Keratinocyte (primary cell): ENCODE data around the gene ELF4. TPM values are rescaled to one million over a fixed set of nuclear protein-coding genes. Genes with fewer than 3 reads are reported as not detected.

Experiments used
- DNase-seq: peaks from one replicate; pipeline ENCODE4 v3.0.0-alpha.2; 2011; ENCODE audit warnings: low read depth, missing footprints, low spot score
- FAIRE-seq: peaks from 2 replicates; lab custom pipeline; 2011; peaks lifted over from hg19 to GRCh38; lab: Jason Lieb, UNC
- H2AFZ ChIP-seq: 2 replicates; pipeline ENCODE4 v1.6.0; 2012; ENCODE audit warnings: low read length, control low read depth, inconsistent platforms; ENCODE audit not compliant: control insufficient read depth
- H3K27ac ChIP-seq: 2 replicates; pipeline ENCODE4 v1.5.1; 2011; ENCODE audit warnings: low read length; ENCODE audit not compliant: control insufficient read depth, insufficient read depth
- H3K27me3 ChIP-seq: 3 replicates; pipeline ENCODE4 v1.6.0; 2011; ENCODE audit warnings: low read length; ENCODE audit not compliant: control insufficient read depth, insufficient read depth; ENCODE audit errors: extremely low read depth
- H3K36me3 ChIP-seq, 2 experiments: 2 replicates in 1 of 2; 3 replicates in 1 of 2; pipeline ENCODE4 v1.5.1; 2011; ENCODE audit warnings: low read length in 2 of 2, mild to moderate bottlenecking in 1 of 2; ENCODE audit not compliant: control insufficient read depth in 2 of 2, insufficient read depth in 2 of 2; ENCODE audit errors: extremely low read depth in 1 of 2
- H3K4me1 ChIP-seq: 3 replicates; pipeline ENCODE4 v1.5.1; 2011; ENCODE audit warnings: low read length; ENCODE audit not compliant: control insufficient read depth, insufficient read depth; ENCODE audit errors: extremely low read depth
- H3K4me2 ChIP-seq: 3 replicates; pipeline ENCODE4 v1.6.0; 2011; ENCODE audit warnings: low read depth, low read length; ENCODE audit not compliant: control insufficient read depth, insufficient read depth; ENCODE audit errors: extremely low read depth
- H3K4me3 ChIP-seq, 3 experiments: fragments of 200-600 bp in 1 of 3; sonication (generic) in 1 of 3; 2 replicates in 2 of 3; 3 replicates in 1 of 3; pipeline ENCODE4 v1.5.1; 2011 to 2016; ENCODE audit warnings: low read length in 3 of 3, mild to moderate bottlenecking in 3 of 3, control low read depth in 2 of 3, inconsistent platforms in 1 of 3, low read depth in 1 of 3, mixed read lengths in 1 of 3, mixed run types in 1 of 3, moderate library complexity in 1 of 3; ENCODE audit not compliant: control insufficient read depth in 2 of 3, insufficient read depth in 2 of 3; ENCODE audit errors: extremely low read depth in 1 of 3
- H3K79me2 ChIP-seq: 2 replicates; pipeline ENCODE4 v1.6.0; 2012; ENCODE audit warnings: low read length; ENCODE audit not compliant: control insufficient read depth, insufficient read depth
- H3K9ac ChIP-seq: 3 replicates; pipeline ENCODE4 v1.6.0; 2011; ENCODE audit warnings: low read length; ENCODE audit not compliant: control insufficient read depth, insufficient read depth; ENCODE audit errors: extremely low read depth
- H3K9me1 ChIP-seq: 3 replicates; pipeline ENCODE4 v1.6.0; 2011; ENCODE audit warnings: low read length; ENCODE audit not compliant: control insufficient read depth, insufficient read depth; ENCODE audit errors: extremely low read depth
- H3K9me3 ChIP-seq: 2 replicates; pipeline ENCODE4 v1.5.1; 2012; ENCODE audit warnings: low read depth, low read length; ENCODE audit not compliant: control insufficient read depth
- H4K20me1 ChIP-seq: 3 replicates; pipeline ENCODE4 v1.6.0; 2011; ENCODE audit warnings: low read length; ENCODE audit not compliant: control insufficient read depth, insufficient read depth; ENCODE audit errors: extremely low read depth
- CTCF ChIP-seq, 3 experiments: IDR thresholded peaks in 1 of 3; conservative IDR thresholded peaks in 1 of 3; optimal IDR thresholded peaks in 1 of 3; 2 replicates in 2 of 3; 3 replicates in 1 of 3; pipeline versions ENCODE3 to v1.5.1; 2011; ENCODE audit warnings: low read length in 3 of 3, mild to moderate bottlenecking in 3 of 3, moderate library complexity in 2 of 3, control low read depth in 1 of 3, inconsistent platforms in 1 of 3; ENCODE audit not compliant: insufficient read depth in 2 of 3; ENCODE audit errors: extremely low read depth in 1 of 3
- EZH2 ChIP-seq: IDR thresholded peaks from one replicate; pipeline ENCODE4 v1.6.1; 2012; ENCODE audit warnings: inconsistent platforms, mild to moderate bottlenecking, low read length, moderate library complexity
- dilution Hi-C: fragments of 300-500 bp; cut with MboI; formaldehyde crosslinking; loops from one replicate; pipeline ENCODE4 v1.7.0; 2020; ENCODE audit warnings: low sequenced_read_pairs; ENCODE audit not compliant: extremely low pct_ligation_motif_present
- polyA plus RNA-seq, 5 experiments: library from polyadenylated mRNA; depleted of rRNA in 3 of 5; stranded (reverse) in 3 of 5; stranded (forward) in 1 of 5; unstranded in 1 of 5; fragments of >200 nt; gene quantifications; 1 replicate in 1 of 5; 2 replicates in 3 of 5; 3 replicates in 1 of 5; pipeline versions ENCODE4 v1.2.1 to v1.2.3, GENCODE V29; 2011 to 2012; ENCODE audit warnings: missing spikeins in 2 of 5, low read depth in 1 of 5, low replicate concordance in 1 of 5

ELF4 gene
- polyA plus RNA-seq, 1 donor (not counting 4 experiments of a cell fraction or from before 2014, with no cell fraction given), result 17.6 TPM

- H3K36me3 ChIP-seq, result no peaks in the 10 kb centered on the region
- H3K79me2 ChIP-seq, result no peaks in the 10 kb centered on the region
- dilution Hi-C loops, result no loop called here
- peak overlapping the region; percentile 83 for H3K27ac ChIP-seq
- no peaks in the 10 kb centered on the region for H3K27me3 ChIP-seq
- no peak overlapping the region for H3K4me3 ChIP-seq
- FAIRE-seq, result no peak
- peak overlapping the region; percentile 67 for H3K9ac ChIP-seq
- no peak overlapping the region for H2AFZ ChIP-seq
- TF ChIP-seq EZH2 (no peak), CTCF (optimal IDR thresholded peaks at IDR 0.05 in 1 of 3, IDR thresholded peaks at IDR 0.05 in 1 of 3, conservative IDR thresholded peaks at IDR 0.05 in 1 of 3; ENCODE audit: extremely low read depth in 1 of 3, insufficient read depth in 2 of 3, low read length in 3 of 3) (no peak)
- H4K20me1 ChIP-seq, result no peaks in the 10 kb centered on the region
- peak overlapping the region; percentile 49 for H3K4me2 ChIP-seq
- H3K9me1 ChIP-seq, result no peaks in the 10 kb centered on the region
- H3K4me1 ChIP-seq, result peaks cover 31% of the 10 kb centered on the region
- no peaks in the 10 kb centered on the region for H3K9me3 ChIP-seq
- DNase-seq, result no peak
These were observed 14.3 kb upstream of the ELF4 start for GRCh38 chrX:130124577-130124976.

GRCh38 chrX:130121505-130121800 lies 11.2 kb upstream of the ELF4 start:
- Histone ChIP-seq H3K9me3 (no peaks in the 10 kb centered on the region), H3K27me3 (no peaks in the 10 kb centered on the region), H3K36me3 (no peaks in the 10 kb centered on the region), H3K79me2 (no peaks in the 10 kb centered on the region), H3K4me1 (peaks cover 49% of the 10 kb centered on the region), H4K20me1 (no peaks in the 10 kb centered on the region), H3K27ac (peak overlapping the region; percentile 70), H3K9ac (peak overlapping the region; percentile 70), H3K4me3 (no peak overlapping the region), H3K9me1 (no peaks in the 10 kb centered on the region), H3K4me2 (no peak overlapping the region), H2AFZ (no peak overlapping the region)
- dilution Hi-C loops, result no loop called here
- FAIRE-seq (no peak), DNase-seq (no peak)
- TF ChIP-seq CTCF (optimal IDR thresholded peaks at IDR 0.05 in 1 of 3, IDR thresholded peaks at IDR 0.05 in 1 of 3, conservative IDR thresholded peaks at IDR 0.05 in 1 of 3; ENCODE audit: extremely low read depth in 1 of 3, insufficient read depth in 2 of 3, low read length in 3 of 3) (no peak), EZH2 (no peak)
